ENCODE measurements around the gene TMEM247.

Gene TMEM247

DNA sequence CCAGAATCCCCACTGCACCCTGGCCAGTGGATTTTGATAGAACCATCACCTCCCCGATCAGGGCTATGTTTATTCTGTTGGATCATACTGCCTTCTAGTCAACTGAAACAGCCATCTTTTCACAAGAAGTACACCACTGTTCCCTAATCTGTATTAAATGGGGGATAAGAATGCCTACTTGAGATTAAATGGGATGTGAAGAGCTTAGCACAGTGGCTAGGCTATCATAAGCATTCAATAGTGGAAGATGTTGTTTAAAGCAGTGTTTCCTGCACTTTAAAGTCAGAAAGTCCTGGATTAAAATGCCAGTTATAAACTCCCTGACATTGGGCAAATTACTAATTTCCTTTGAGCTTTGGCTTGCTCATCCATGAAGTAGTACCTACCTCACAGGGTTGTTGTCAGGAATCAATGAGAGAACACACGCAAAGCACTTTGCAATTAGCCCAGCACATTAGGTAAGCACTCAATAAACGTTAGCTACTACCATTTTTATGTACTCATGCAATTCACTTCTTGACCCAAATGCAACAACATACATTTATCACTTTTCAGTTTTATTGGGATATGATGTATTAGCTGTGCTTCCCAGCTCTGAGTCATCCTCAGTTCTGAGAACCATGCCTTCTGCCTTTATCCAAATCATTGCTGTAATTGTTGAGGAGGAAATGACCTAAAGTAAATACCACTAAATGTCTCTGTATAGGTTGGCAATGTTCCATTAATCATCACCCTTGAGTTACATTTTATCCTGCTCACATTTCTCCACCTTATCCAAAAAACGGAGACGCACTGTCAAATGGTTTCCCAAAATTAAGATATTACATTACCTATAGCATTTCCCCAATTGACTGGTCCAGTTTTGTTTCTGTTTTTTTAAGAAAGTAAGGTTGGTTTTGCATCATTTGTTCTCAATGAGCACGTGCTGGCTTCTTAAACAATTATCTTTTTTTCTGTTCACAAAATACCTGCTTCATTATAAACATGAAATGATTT is 2.1 kb downstream of the TMEM247 start:
- peak; percentile 87 for ATAC-seq
- TF ChIP-seq, protein P1, sequence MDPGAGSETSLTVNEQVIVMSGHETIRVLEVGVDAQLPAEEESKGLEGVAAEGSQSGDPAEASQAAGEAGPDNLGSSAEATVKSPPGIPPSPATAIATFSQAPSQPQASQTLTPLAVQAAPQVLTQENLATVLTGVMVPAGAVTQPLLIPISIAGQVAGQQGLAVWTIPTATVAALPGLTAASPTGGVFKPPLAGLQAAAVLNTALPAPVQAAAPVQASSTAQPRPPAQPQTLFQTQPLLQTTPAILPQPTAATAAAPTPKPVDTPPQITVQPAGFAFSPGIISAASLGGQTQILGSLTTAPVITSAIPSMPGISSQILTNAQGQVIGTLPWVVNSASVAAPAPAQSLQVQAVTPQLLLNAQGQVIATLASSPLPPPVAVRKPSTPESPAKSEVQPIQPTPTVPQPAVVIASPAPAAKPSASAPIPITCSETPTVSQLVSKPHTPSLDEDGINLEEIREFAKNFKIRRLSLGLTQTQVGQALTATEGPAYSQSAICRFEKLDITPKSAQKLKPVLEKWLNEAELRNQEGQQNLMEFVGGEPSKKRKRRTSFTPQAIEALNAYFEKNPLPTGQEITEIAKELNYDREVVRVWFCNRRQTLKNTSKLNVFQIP (CRISPR knock-in tag; IDR thresholded peaks at IDR 0.05; ENCODE audit: borderline replicate concordance, low read depth), result no peak
- TF ChIP-seq ZC3H10 (CRISPR knock-in tag; IDR thresholded peaks at IDR 0.05) (peak; percentile 83; the same call in 1 of the 2 replicates), RARB (CRISPR knock-in tag; IDR thresholded peaks at IDR 0.05) (no peak), TOX (CRISPR knock-in tag; IDR thresholded peaks at IDR 0.05; ENCODE audit: borderline replicate concordance) (peak; percentile 89; the same call in 1 of the 2 replicates), ISL1 (CRISPR knock-in tag; IDR thresholded peaks at IDR 0.05) (peak; percentile 68), SNAI2 (CRISPR knock-in tag; IDR thresholded peaks at IDR 0.05) (no peak)
- TF ChIP-seq, protein P2, sequence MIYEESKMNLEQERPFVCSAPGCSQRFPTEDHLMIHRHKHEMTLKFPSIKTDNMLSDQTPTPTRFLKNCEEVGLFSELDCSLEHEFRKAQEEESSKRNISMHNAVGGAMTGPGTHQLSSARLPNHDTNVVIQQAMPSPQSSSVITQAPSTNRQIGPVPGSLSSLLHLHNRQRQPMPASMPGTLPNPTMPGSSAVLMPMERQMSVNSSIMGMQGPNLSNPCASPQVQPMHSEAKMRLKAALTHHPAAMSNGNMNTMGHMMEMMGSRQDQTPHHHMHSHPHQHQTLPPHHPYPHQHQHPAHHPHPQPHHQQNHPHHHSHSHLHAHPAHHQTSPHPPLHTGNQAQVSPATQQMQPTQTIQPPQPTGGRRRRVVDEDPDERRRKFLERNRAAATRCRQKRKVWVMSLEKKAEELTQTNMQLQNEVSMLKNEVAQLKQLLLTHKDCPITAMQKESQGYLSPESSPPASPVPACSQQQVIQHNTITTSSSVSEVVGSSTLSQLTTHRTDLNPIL (CRISPR knock-in tag; IDR thresholded peaks at IDR 0.05; ENCODE audit: low read depth), result peak; percentile 38; the same call in 1 of the 2 replicates
- TF ChIP-seq, protein P3, sequence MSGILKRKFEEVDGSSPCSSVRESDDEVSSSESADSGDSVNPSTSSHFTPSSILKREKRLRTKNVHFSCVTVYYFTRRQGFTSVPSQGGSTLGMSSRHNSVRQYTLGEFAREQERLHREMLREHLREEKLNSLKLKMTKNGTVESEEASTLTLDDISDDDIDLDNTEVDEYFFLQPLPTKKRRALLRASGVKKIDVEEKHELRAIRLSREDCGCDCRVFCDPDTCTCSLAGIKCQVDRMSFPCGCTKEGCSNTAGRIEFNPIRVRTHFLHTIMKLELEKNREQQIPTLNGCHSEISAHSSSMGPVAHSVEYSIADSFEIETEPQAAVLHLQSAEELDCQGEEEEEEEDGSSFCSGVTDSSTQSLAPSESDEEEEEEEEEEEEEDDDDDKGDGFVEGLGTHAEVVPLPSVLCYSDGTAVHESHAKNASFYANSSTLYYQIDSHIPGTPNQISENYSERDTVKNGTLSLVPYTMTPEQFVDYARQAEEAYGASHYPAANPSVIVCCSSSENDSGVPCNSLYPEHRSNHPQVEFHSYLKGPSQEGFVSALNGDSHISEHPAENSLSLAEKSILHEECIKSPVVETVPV (CRISPR knock-in tag; IDR thresholded peaks at IDR 0.05), result no peak

DNA sequence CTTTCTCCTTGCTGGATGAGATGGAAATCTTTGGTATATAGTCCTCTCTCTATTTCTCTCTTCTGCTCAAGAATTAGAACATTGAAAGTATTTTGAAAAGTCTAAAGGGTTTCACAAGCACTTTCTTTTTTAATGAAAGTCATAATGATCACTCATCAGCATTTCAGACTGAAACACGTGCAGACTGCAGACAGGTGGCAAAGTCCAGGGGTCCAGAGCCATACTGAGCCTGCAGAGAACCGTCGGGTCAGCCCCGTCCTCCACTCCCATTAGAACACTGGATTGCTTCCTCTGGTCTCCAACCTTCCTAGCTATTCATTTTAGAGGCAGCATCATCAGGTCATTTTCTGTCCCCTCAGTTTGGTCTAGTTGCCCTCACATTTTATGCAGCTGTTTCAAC is 3.1 kb downstream of the TMEM247 start:
- no peak for TF ChIP-seq GLIS3 (CRISPR knock-in tag; IDR thresholded peaks at IDR 0.05)
- TF ChIP-seq ZNF70 (CRISPR knock-in tag; IDR thresholded peaks at IDR 0.05), result no peak
- TF ChIP-seq, protein P4, sequence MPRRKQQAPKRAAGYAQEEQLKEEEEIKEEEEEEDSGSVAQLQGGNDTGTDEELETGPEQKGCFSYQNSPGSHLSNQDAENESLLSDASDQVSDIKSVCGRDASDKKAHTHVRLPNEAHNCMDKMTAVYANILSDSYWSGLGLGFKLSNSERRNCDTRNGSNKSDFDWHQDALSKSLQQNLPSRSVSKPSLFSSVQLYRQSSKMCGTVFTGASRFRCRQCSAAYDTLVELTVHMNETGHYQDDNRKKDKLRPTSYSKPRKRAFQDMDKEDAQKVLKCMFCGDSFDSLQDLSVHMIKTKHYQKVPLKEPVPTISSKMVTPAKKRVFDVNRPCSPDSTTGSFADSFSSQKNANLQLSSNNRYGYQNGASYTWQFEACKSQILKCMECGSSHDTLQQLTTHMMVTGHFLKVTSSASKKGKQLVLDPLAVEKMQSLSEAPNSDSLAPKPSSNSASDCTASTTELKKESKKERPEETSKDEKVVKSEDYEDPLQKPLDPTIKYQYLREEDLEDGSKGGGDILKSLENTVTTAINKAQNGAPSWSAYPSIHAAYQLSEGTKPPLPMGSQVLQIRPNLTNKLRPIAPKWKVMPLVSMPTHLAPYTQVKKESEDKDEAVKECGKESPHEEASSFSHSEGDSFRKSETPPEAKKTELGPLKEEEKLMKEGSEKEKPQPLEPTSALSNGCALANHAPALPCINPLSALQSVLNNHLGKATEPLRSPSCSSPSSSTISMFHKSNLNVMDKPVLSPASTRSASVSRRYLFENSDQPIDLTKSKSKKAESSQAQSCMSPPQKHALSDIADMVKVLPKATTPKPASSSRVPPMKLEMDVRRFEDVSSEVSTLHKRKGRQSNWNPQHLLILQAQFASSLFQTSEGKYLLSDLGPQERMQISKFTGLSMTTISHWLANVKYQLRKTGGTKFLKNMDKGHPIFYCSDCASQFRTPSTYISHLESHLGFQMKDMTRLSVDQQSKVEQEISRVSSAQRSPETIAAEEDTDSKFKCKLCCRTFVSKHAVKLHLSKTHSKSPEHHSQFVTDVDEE (CRISPR knock-in tag; IDR thresholded peaks at IDR 0.05), result no peak
- TF ChIP-seq TOX (CRISPR knock-in tag; IDR thresholded peaks at IDR 0.05; ENCODE audit: borderline replicate concordance), result no peak
- TF ChIP-seq TCF4 (CRISPR knock-in tag; IDR thresholded peaks at IDR 0.05; ENCODE audit: borderline replicate concordance), result no peak
- no peak for TF ChIP-seq ISL1 (CRISPR knock-in tag; IDR thresholded peaks at IDR 0.05)
- TF ChIP-seq, protein P3 (CRISPR knock-in tag; IDR thresholded peaks at IDR 0.05), result no peak
- ATAC-seq, result no peak

DNA sequence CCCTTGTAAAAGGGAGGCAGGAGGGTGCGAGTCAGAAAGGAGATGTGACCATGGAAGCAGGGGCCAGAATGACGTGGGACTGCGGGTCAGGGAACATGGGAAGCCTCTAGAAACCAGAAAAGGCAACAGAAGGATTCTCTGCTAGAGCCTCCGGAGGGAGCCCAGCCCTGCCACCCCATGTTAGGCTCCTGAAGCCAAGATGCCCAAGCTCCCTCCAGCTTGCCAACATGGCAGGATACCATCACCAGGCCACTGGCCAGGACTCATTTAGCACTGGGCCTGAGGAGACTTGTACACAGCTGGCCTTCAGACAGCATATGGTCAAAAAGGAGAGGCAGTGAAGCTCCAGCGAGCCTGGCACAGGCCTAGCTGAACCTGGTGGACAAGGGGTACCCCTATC is 5.6 kb downstream of the TMEM247 start:
- no peak for ATAC-seq
- TF ChIP-seq ZNF565 (CRISPR knock-in tag; conservative IDR thresholded peaks at IDR 0.05; ENCODE audit: low read depth) (no peak), ZNF70 (CRISPR knock-in tag; IDR thresholded peaks at IDR 0.05) (no peak), TOX (CRISPR knock-in tag; IDR thresholded peaks at IDR 0.05; ENCODE audit: borderline replicate concordance) (no peak), ZC3H10 (CRISPR knock-in tag; IDR thresholded peaks at IDR 0.05) (no peak), ISL1 (CRISPR knock-in tag; IDR thresholded peaks at IDR 0.05) (no peak), SNAI2 (CRISPR knock-in tag; IDR thresholded peaks at IDR 0.05) (no peak)
- TF ChIP-seq, protein P1 (CRISPR knock-in tag; IDR thresholded peaks at IDR 0.05; ENCODE audit: borderline replicate concordance, low read depth), result no peak
- TF ChIP-seq, protein P3 (CRISPR knock-in tag; IDR thresholded peaks at IDR 0.05), result no peak
- TF ChIP-seq, protein P4 (CRISPR knock-in tag; IDR thresholded peaks at IDR 0.05), result no peak
- TF ChIP-seq, protein P2 (CRISPR knock-in tag; IDR thresholded peaks at IDR 0.05; ENCODE audit: low read depth), result no peak
